GM21381 (cell line): ENCODE results near the gene SPAAR.
"Not testable (repeated sequence)": the region's sequence is repeated elsewhere in the genome, so short reads cannot be mapped to it uniquely, and the experiment has no call there.

Experiments
- ATAC-seq: cut with Tn5 transposase; IDR thresholded peaks from one replicate; pipeline ENCODE4 v1.9.1; 2021; ENCODE audit warnings: mild to moderate bottlenecking, moderate library complexity; ENCODE audit not compliant: unreplicated experiment

Gene SPAAR

GRCh38 chr9:35909274-35909673 lies at the start of gene SPAAR:
SPAAR (plus strand) TSS chr9:35909490; CDS start chr9:35910464, 974 bp downstream.
- no peak for ATAC-seq

DNA sequence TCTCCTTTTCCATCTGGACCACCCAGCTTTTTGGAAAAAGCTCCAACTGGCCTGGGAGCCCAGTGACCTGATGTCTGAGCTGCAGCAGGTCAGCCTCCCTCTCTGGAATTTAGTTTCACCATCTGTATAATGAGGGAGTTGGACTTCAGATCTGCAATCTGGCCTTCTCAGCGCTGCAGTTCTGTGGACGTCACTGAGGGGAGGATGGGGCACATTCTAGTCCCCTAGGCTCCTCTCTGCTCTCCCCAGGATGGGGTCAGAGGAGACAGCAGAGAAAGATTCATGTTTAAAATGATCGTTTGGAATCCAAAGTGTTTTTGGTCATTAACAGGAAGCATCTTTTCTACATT lies 49.3 kb upstream of the SPAAR start:
- ATAC-seq, result no peak

- no peak for ATAC-seq
Measured at GRCh38 chr9:35861161-35861897, 48.0 kb upstream of the SPAAR start.

DNA sequence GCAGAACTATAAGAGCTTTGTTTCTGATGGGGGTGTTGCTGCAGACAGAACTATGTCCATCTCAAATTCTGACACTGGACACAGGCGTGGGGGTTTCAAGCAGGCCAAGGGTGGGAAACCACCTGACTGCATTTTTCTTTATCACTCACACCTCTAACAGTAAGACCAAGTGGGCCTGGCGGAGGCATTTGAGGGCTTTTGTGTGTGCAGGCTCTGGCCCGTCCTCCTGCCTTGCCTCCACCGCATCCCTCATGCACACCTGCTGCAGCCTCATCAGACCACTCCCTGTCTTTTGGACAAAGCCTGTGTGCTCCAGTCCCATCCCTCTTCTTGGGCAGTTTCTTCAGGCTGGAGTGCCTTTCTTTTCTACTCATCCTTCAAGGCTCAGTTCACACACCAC lies 47.0 kb upstream of the SPAAR start:
- ATAC-seq, result no peak

- ATAC-seq, result no peak
Measured at GRCh38 chr9:35863583-35863982, 45.7 kb upstream of the SPAAR start.

GRCh38 chr9:35864695-35865255 lies 44.5 kb upstream of the SPAAR start:
- no peak for ATAC-seq

- no peak for ATAC-seq
Measured at GRCh38 chr9:35867538-35867937, 41.8 kb upstream of the SPAAR start.

DNA sequence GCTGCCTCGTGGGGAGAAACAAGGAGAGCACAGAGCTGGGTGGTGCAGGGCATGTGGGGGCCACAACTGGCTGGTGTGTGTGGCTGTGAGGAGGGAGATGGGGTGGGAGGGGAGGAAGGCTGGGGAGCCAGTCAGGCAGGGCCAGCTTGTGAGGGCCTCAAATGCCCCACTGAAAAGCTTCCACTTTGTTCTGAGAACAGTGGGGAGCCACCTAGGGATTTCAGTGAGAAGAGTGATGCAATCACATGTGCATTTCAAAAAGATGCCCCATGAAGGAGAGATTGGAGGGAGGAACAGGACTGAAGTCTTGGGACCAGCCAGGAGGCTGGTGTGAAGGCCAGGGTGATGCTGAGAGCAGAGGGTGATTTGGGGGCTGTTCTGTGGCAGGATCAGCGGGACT lies 40.4 kb upstream of the SPAAR start:
- ATAC-seq, result no peak

DNA sequence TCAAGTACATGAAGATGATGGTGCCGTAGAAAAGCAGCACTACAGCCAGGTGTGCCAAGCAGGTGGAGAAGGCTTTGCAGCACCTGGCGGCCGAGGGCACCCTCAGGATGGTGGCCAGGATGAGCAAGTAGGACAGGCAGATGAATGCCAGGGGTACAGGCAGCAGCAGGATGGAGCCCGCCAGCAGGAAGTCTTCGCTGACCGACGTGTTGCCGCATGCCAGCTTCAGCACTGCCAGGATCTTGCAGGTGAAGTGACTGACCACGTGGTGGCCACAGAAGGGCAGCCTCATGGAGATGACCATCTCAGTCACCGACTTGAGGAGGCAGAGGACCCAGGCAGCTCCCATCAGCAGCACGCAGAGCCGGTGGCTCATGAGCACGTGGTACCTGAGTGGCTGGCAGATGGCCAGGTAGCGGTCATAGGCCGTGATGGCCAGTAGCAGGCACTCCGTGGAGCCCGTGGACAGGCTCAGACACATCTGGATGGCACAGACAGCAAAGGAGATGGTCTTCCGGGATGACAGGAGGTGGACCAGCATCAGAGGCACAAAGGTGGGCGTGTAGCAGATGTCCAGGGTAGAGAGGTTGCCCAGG lies 39.6 kb upstream of the SPAAR start:
- no peak for ATAC-seq

DNA sequence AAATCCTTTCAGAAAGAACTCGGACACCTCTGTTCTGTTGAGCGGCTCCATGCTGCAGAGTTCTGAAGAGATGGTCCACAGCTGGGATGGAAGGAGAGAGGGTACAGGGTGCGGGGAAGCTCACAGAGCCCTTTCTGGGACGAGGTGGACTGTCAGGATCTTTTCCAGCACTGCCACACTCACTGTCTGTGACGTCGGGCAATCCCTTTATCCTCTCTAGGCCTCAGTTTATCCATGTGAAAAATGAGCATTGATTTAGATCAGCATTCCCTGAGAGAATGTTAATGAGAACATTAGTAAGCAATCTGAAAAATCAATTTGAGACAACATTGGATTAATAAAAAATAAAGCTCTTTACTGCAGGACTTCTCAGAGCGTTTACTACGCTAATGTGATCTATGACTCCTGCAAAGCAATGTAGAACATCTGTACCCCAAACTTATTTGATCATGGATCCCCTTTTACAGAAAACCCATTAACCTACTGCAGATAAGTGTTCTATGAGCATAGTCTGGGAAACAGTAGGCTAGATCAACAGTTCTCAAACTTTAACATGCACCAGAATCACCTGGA lies 38.9 kb upstream of the SPAAR start, which contains the start of gene OR13J1:
Gene OR13J1 (minus strand): TSS at position 51 of the 573 bp plus-strand sequence. CDS start 0 bp downstream, at position 51.
- no peak for ATAC-seq

DNA sequence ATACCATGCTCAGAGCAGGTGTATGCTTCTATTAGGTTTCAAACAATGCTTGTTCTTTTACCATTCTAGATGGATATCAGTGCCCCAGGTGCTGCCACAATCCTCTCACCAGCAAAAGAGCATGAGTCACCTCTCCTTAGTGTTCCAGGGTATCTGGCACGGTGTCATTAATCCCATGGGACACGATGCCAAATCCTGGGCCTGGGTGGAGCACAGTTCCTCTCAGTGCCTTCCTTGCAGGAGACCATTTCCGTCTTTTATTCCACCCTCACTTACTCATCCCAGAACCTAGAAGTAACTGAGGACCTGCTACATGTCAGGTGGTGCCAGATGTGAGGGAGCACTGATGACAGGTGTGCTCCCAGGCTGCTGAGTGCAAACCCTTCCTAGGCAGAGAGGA lies 37.7 kb upstream of the SPAAR start:
- no peak for ATAC-seq

DNA sequence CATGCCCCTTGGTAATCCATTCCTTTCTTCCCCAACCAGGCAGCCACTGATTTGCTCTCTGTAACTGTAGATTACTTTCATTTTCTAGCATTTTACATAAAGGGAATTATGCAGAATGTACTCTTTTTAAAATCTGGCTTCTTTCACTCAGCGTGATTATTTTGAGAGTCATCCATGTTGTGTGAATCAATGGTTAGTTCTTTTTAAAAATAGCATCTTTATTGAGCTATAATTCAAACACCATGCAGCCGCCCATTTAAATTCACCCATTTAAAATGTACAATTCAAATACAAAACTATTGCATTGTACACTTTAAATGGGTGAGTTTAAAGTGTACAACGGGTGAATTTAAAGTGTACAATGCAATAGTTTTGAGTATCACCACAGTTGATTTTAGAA lies 36.8 kb upstream of the SPAAR start:
- no peak for ATAC-seq

- no peak for ATAC-seq
Measured at GRCh38 chr9:35882263-35882848, 26.9 kb upstream of the SPAAR start.

DNA sequence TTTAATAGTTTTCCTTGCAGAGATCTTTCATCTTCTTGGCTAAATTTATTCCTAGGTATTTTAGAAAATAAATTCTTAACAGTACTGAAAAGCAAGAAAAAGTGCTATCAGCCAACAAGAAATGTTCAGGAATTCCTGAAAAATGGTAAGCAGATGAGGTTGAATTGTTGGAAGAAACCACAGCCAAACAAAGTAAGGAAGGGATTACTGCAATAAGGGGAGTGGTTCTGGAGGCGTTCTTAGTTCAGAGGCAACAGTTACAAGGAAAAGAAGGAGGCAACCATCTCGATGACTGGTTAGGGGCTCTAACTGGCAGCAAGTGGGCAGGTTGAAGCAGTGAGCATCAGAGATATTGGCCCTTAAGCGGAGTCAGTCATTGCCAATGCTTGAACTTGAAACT lies 26.3 kb upstream of the SPAAR start:
- no peak for ATAC-seq

DNA sequence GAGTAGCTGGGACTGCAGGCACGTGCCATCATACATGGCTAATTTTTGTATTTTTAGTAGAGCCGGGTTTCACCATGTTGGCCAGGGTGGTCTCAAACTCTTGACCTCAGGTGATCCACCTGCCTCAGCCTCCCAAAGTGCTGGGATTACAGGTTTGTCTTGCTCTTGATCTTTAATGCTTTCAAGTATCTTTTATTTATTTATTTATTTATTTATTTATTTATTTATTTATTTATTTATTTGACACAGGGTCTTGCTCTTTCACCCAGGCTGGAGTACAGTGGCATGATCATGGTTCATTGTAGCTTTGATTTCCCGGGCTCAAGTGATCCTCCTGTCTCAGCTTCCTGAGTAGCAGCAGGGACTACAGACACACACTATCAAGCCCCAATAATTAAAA lies 24.4 kb upstream of the SPAAR start:
- ATAC-seq, result not testable (repeated sequence)

GRCh38 chr9:35891646-35892045 lies 17.6 kb upstream of the SPAAR start:
- no peak for ATAC-seq

GRCh38 chr9:35892051-35892450 lies 17.2 kb upstream of the SPAAR start:
- no peak for ATAC-seq

- no peak for ATAC-seq
Measured at GRCh38 chr9:35896570-35896969, 12.7 kb upstream of the SPAAR start.

- ATAC-seq, result not testable (repeated sequence)
Measured at GRCh38 chr9:35897376-35898099, 11.8 kb upstream of the SPAAR start.

DNA sequence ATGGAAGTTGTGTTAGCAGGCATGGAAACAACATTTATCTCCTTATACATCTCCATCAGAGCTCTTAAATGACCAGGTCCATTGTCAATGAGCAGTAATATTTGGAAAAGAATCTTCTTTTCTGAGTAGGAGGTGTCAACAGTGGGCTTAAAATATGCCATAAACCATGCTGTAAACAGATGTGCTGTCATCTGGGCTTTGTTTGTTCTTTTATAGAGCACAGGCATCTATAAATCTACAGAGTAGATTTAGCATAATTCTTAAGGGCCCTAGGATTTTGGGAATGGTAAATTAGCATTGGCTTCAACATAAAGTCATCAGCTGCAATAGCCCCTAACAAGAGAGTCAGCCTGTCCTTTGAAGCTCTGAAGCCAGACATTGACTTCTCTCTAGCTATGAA lies 11.0 kb upstream of the SPAAR start:
- no peak for ATAC-seq

DNA sequence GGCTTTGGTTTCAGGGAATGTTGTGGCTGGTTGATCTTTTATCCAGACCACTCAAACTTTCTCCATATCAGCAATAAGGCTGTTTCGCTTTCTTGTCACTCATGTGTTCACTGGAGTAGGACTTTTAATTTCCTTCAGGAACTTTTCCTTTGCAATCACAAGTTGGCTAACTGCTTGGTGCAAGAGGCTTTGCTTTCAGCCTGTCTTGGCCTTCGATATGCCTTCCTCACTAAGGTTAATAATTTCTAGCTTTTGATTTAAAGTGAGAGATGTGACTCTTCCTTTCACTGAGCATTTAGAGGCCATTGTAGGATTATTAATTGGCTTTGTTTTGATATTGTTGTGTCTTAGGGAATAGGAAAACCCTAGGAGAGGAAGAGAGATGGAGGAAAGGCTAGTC lies 10.3 kb upstream of the SPAAR start:
- ATAC-seq, result no peak
